Stimulated activated effector memory CD8-positive, alpha-beta T cell treated with anti-CD3 and anti-CD28 coated beads, Interleukin-12 subunit alpha, Interleukin-12 subunit beta, amount 100 ng/mL, for 72 hours (primary cell): Measurements from ENCODE around the gene NRCAM.

Source experiments
- ATAC-seq: fragments of 150-1000 bp; cut with Tn5 transposase; 2 replicates; pipeline ENCODE4 v1.10.0; 2021
- DNase-seq, 2 donors: peaks; one replicate each; pipeline ENCODE4 v3.0.0; 2021 to 2022; ENCODE audit warnings: low spot score in 2 of 2
- H3K27ac Mint-ChIP-seq: one replicate; pipeline ENCODE4 v1.8.0; 2022; ENCODE audit warnings: mild to moderate bottlenecking, mixed read lengths
- H3K36me3 Mint-ChIP-seq: one replicate; pipeline ENCODE4 v1.8.0; 2022; ENCODE audit warnings: mild to moderate bottlenecking, mixed read lengths
- H3K4me1 Mint-ChIP-seq: one replicate; pipeline ENCODE4 v1.8.0; 2022; ENCODE audit warnings: mixed read lengths
- H3K4me3 Mint-ChIP-seq: one replicate; pipeline ENCODE4 v1.8.0; 2022; ENCODE audit warnings: mild to moderate bottlenecking, mixed read lengths
- H3K9me3 Mint-ChIP-seq: one replicate; pipeline ENCODE4 v1.8.0; 2022; ENCODE audit warnings: mixed read lengths

Gene NRCAM

GRCh38 chr7:108308903-108309302, 147.3 kb downstream of the NRCAM start:
- H3K36me3 Mint-ChIP-seq, result no peaks in the 10 kb centered on the region
- ATAC-seq (peak; percentile 72), DNase-seq (no peak)
- no peak overlapping the region for H3K4me3 Mint-ChIP-seq
- H3K9me3 Mint-ChIP-seq, result no peaks in the 10 kb centered on the region
- H3K4me1 Mint-ChIP-seq, result no peaks in the 10 kb centered on the region
- H3K27ac Mint-ChIP-seq, result no peak overlapping the region

DNA sequence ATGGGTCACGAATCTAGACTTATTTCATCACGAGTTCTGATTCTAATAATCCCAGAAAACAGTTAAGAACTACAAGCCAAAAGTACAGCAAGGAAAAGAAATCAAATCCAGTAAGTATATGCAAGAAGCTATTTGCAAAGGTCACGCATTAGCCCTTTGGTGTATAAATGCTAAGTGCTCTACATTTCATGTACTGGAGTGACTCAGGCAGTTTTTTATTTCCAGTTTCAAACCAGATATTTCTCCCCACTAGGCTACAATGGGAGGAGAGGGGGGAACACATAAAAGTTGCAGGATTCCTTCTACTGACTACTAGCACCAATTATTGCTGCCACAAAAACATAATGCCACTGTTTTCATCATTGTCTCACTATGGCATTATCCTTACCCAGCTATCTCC, 148.0 kb downstream of the NRCAM start:
- Mint-ChIP-seq H3K36me3 (no peaks in the 10 kb centered on the region), H3K9me3 (no peaks in the 10 kb centered on the region), H3K4me3 (no peak overlapping the region), H3K4me1 (no peaks in the 10 kb centered on the region), H3K27ac (no peak overlapping the region)
- DNase-seq, result no peak
- ATAC-seq, result no peak

DNA sequence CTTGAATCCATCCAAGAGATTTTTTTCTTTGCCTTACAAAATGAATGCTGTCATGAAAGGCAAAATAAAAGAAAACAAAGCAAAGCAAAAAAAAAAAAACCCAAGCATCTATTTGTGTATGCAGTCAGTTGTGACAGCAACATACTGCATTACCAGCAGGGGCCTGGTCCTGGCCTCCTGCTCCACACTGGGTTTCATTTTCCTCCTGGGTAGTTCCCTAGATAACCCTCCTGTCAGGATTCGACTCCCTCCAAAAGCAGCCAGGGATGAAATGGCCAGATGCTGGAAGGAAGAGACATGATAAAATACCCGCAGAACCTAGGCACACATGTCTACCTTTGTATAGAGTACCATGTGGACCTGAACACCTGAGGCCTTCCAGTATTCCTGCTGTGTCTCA, 148.6 kb downstream of the NRCAM start:
- DNase-seq (no peak), ATAC-seq (no peak)
- Mint-ChIP-seq H3K36me3 (no peaks in the 10 kb centered on the region), H3K27ac (no peak overlapping the region), H3K4me3 (no peak overlapping the region), H3K4me1 (no peaks in the 10 kb centered on the region), H3K9me3 (no peaks in the 10 kb centered on the region)

GRCh38 chr7:108307194-108307593, 149.0 kb downstream of the NRCAM start:
- Mint-ChIP-seq H3K36me3 (no peaks in the 10 kb centered on the region), H3K27ac (no peak overlapping the region), H3K4me3 (no peak overlapping the region), H3K4me1 (no peaks in the 10 kb centered on the region), H3K9me3 (no peaks in the 10 kb centered on the region)
- ATAC-seq (no peak), DNase-seq (no peak)

DNA sequence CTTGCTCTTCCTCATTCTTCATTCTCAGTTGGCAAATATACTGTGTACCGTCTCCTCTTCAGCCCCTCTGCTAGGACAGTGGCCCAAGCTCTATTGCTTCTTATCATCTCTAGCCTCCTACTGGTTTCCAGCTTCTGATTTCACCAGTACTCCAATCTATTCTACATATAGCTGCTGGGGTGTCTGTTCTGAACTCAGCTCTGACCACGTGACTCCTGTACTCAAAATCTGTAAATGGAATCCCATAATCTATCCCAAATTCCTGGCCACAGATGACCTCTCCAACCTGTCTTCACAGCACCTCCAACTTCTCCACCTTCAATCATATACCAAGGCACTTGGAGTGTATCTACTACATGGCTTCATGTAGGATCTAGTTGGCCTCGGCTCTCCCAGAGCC, 152.9 kb downstream of the NRCAM start:
- no peak overlapping the region for H3K27ac Mint-ChIP-seq
- no peaks in the 10 kb centered on the region for H3K4me1 Mint-ChIP-seq
- no peaks in the 10 kb centered on the region for H3K36me3 Mint-ChIP-seq
- H3K4me3 Mint-ChIP-seq, result no peak overlapping the region
- H3K9me3 Mint-ChIP-seq, result no peaks in the 10 kb centered on the region
- peak; percentile 11 for ATAC-seq
- no peak for DNase-seq

DNA sequence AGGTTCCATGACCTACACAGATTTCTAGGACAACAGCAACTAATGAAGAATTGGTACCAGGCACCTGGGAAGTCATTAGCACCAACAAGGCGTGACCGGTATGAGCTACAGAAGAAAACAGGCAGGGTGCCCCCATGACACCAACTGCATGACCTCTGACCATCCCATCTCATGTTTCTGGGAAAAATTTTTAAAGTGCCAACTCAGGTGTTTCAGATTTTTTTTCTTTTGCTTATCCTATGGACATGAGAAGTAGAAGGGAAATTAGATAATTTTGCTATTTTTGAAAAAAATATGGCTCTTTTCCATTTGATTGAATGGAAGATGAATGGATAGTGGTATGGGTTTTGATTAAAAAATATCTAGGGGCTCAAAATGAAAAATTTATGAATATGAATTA, 154.8 kb downstream of the NRCAM start:
- ATAC-seq, result no peak
- H3K36me3 Mint-ChIP-seq, result no peaks in the 10 kb centered on the region

DNA sequence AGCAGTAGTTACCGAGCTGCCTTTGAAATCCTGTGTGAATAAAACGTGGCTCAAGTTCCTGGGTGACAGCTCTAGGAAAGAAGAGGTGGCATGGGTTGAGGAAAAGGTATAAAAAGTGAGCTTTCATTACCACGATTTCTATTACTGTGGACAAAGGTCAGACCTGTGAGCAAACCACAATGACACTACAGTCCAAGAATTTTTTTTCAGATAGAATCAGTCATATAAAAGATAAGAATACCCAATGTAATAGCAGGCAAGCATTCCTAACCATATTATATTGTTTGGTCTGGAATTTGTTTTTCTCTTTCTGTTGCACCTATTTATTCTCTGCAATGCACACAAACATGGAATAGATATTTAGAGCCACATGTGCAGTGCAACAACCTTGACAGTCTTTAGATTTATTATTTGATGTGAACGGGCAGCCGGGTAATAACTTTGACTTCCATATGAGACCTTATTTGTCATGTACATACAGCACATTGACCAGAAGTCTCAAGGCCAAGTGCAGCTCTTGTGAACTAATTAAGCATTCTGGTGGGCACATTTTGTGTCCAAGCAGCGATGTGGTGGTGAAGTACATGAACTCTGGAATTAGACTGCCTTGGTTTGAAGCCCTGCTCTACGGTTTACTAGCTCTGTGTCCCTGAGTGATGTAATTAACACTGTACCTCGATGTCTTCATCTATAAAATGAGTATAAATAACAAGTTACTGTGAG, 156.8 kb downstream of the NRCAM start:
- ATAC-seq (no peak), DNase-seq (no peak)
- Mint-ChIP-seq H3K4me3 (no peak overlapping the region), H3K9me3 (no peaks in the 10 kb centered on the region), H3K4me1 (no peaks in the 10 kb centered on the region), H3K36me3 (no peaks in the 10 kb centered on the region), H3K27ac (no peak overlapping the region)

More for the DNA sequence above, 154.8 kb downstream of the NRCAM start:
- H3K4me3 Mint-ChIP-seq, result no peak overlapping the region
- H3K9me3 Mint-ChIP-seq, result no peaks in the 10 kb centered on the region
- H3K4me1 Mint-ChIP-seq, result no peaks in the 10 kb centered on the region
- DNase-seq, result no peak
- no peak overlapping the region for H3K27ac Mint-ChIP-seq

GRCh38 chr7:108296911-108297310, 159.3 kb downstream of the NRCAM start:
- Mint-ChIP-seq H3K27ac (no peak overlapping the region), H3K36me3 (no peaks in the 10 kb centered on the region), H3K4me3 (no peak overlapping the region), H3K9me3 (no peaks in the 10 kb centered on the region), H3K4me1 (no peaks in the 10 kb centered on the region)
- no peak for ATAC-seq
- DNase-seq, result no peak

DNA sequence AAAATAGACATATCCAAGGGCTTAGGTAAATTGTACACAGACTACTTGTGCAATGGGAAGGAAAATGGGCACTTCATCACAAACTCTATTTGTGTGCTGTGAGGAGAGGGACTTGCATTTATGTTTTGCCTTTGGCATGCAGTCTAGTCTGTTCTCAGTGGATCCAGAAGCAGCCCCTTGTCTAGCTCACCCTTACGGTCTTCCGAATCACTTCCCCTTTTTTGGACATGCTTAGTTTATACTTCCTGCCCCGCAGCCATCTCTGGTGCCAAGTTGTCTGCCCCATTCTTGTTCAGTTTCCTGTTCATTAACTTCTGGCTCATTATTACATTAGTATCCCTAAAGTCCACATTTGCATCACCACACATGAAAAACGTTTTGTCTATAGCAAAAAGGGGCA, 161.6 kb downstream of the NRCAM start:
- no peaks in the 10 kb centered on the region for H3K4me1 Mint-ChIP-seq

GRCh38 chr7:108293149-108293612, 163.1 kb downstream of the NRCAM start:
- DNase-seq, result no peak

More for the DNA sequence above, 161.6 kb downstream of the NRCAM start:
- DNase-seq (no peak), ATAC-seq (no peak)
- H3K27ac Mint-ChIP-seq, result no peak overlapping the region
- no peaks in the 10 kb centered on the region for H3K9me3 Mint-ChIP-seq
- no peaks in the 10 kb centered on the region for H3K36me3 Mint-ChIP-seq
- H3K4me3 Mint-ChIP-seq, result no peak overlapping the region

DNA sequence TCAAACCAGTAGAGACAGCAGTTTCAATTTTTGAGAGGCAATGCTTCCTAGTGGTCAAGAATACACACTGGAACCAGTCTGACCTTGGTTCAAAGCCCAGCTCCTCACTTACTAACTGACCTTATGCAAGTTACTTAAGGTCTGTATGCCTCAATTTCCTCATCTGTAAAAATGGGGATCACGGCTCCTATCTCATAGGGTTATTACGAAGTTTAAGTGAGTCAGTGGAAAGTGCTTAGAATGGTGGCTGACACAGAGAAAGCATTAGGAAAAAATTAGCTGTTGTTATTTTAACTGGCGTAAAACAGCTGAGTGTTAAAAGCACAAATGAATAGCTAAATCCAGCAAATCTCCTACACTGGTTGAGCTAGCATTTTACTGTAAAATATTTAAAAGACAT, 163.7 kb downstream of the NRCAM start:
- no peaks in the 10 kb centered on the region for H3K9me3 Mint-ChIP-seq
- H3K27ac Mint-ChIP-seq, result no peak overlapping the region
- ATAC-seq, result no peak
- DNase-seq, result no peak
- no peaks in the 10 kb centered on the region for H3K36me3 Mint-ChIP-seq
- H3K4me3 Mint-ChIP-seq, result no peak overlapping the region
- H3K4me1 Mint-ChIP-seq, result no peaks in the 10 kb centered on the region

More at GRCh38 chr7:108293149-108293612, 163.1 kb downstream of the NRCAM start:
- Mint-ChIP-seq H3K4me1 (no peaks in the 10 kb centered on the region), H3K9me3 (no peaks in the 10 kb centered on the region), H3K36me3 (no peaks in the 10 kb centered on the region), H3K4me3 (no peak overlapping the region), H3K27ac (no peak overlapping the region)
- ATAC-seq, result no peak

DNA sequence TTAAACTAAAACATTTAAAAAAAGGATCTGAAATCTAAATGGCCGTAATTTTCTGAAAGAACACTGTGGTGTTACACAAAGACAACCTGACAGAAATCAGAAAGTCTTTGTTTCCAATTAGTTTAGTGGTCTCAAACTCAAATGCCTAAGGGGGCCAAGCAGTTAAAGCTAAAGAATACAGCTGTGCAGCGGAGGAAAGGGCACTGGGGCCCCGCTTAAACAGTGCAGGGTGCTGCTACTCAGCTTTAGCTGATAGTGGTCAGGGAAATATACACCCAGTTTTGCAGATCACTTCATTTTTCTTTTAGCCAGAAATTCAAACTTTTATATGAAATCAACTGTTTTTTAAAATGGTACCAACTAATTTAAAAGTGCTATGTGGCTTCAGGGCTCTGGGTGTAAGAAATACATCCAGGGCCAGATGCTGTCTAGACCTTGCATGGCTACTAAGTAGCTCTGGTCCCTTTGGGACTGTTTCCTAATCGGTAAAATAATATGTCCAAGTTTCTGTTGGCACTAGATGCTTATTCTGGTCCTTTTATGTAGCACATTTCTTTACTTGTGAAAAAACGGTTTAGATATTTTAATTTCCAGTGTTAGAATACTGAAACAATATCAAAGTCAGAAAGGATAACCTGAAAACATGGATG, 164.3 kb downstream of the NRCAM start:
- ATAC-seq, result no peak

DNA sequence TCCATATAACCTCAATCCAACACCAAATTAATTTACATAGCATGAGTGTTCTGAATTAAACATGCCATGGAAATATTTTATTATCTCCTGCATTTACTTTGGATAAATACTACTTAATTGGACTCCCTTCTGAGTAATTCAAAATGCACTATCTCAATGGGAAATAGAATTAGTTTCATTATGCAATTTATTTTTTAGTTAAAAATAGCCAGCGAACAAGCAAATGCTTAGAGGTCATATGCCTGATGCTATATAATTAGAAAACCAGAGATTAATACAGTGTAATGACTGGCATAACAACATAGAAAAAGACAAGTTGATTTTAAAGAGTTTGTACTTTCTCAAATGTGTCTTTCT, 165.1 kb downstream of the NRCAM start:
- H3K4me3 Mint-ChIP-seq, result no peak overlapping the region
- no peaks in the 10 kb centered on the region for H3K4me1 Mint-ChIP-seq
- H3K36me3 Mint-ChIP-seq, result no peaks in the 10 kb centered on the region
- H3K27ac Mint-ChIP-seq, result no peak overlapping the region
- no peaks in the 10 kb centered on the region for H3K9me3 Mint-ChIP-seq
- no peak for ATAC-seq
- DNase-seq, result no peak

More for the DNA sequence above, 164.3 kb downstream of the NRCAM start:
- H3K36me3 Mint-ChIP-seq, result no peaks in the 10 kb centered on the region
- no peak overlapping the region for H3K4me3 Mint-ChIP-seq
- H3K27ac Mint-ChIP-seq, result no peak overlapping the region
- DNase-seq, result no peak
- no peaks in the 10 kb centered on the region for H3K9me3 Mint-ChIP-seq
- H3K4me1 Mint-ChIP-seq, result no peaks in the 10 kb centered on the region

GRCh38 chr7:108290459-108291151, 165.6 kb downstream of the NRCAM start:
- H3K27ac Mint-ChIP-seq, result no peak overlapping the region
- ATAC-seq (no peak), DNase-seq (no peak)
- no peak overlapping the region for H3K4me3 Mint-ChIP-seq
- no peaks in the 10 kb centered on the region for H3K4me1 Mint-ChIP-seq
- no peaks in the 10 kb centered on the region for H3K36me3 Mint-ChIP-seq
- H3K9me3 Mint-ChIP-seq, result no peaks in the 10 kb centered on the region

- no peak overlapping the region for H3K4me3 Mint-ChIP-seq
- no peak overlapping the region for H3K27ac Mint-ChIP-seq
- no peak for DNase-seq
- H3K4me1 Mint-ChIP-seq, result no peaks in the 10 kb centered on the region
- no peak for ATAC-seq
- H3K9me3 Mint-ChIP-seq, result no peaks in the 10 kb centered on the region
- H3K36me3 Mint-ChIP-seq, result no peaks in the 10 kb centered on the region
Observed at GRCh38 chr7:108289852-108290251, 166.4 kb downstream of the NRCAM start.

DNA sequence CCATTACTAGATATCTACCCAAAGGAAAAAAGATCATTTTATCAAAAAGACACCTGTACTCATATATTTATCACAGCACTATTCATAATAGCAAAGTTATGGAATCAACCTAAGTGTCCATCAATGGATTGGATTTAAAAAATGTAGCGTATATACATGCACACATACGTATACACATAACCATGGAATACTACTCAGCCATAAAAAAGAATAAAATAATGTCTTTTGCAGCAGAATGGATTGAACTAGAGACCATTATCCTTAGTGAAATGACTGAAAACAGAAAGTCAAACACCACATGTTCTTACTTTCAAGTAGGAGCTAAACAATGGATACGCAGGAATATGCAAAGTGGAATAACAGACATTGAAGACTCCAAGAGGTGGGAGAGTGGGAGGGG, 168.4 kb downstream of the NRCAM start:
- ATAC-seq (no peak), DNase-seq (no peak)
- H3K4me3 Mint-ChIP-seq, result no peak overlapping the region
- no peaks in the 10 kb centered on the region for H3K4me1 Mint-ChIP-seq
- H3K36me3 Mint-ChIP-seq, result no peaks in the 10 kb centered on the region
- H3K9me3 Mint-ChIP-seq, result no peaks in the 10 kb centered on the region
- H3K27ac Mint-ChIP-seq, result no peak overlapping the region
